ENCODE data around the gene ETS1. TPM values are rescaled to one million over a fixed set of nuclear protein-coding genes. Genes with fewer than 3 reads are reported as not detected.
A peak's percentile ranks its signal among the peaks of the same experiment; 100 is the strongest.

ETS1 gene
- total RNA-seq, 2 donors from 2014 or later = 34.3 to 36.4 TPM

DNA sequence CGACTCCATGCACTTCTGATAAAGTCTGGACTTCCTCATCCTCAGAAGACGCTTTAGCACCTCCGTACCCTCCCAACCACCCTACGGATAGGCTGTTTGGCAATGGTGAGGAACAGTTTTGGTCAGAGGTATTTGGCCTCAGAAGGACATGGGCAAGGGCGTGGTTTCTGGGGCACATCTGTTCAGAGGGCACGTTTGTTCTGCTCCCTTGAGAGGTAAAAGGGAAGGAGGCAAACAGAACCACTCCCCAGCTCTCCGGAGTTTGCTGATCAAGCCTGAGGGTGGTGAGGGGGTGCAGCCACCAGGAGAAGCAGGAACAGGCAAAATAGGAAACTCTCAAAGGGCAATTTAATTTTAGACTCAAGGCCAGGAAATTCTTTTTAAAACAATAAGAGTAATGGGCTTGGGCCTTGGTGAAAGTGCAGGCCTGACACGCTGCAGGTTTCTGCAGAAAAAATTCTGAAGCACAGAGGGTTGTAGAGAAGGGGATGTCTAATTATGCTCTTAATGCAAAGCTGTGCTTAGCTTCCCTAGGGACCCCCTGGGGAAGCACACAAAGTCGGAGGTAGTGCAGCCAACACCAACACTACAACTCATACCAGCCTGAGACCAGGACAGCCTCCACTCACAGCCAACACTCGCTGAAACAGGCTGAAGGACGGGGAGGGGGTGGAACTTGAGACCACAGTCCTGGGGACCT lies 23.3 kb downstream of the ETS1 start:
- Mint-ChIP-seq H3K9me3 (no peaks in the 10 kb centered on the region), H3K27ac (no peak overlapping the region), H3K4me1 (peaks cover 38% of the 10 kb centered on the region), H3K4me3 (no peak overlapping the region), H3K27me3 (ENCODE audit: insufficient read depth) (peaks cover 4% of the 10 kb centered on the region), H3K36me3 (ENCODE audit: low read depth) (no peaks in the 10 kb centered on the region)
- H3K9me3 ChIP-seq (ENCODE audit: control insufficient read depth, low read length) = no peaks in the 10 kb centered on the region
- DNase-seq = peak; percentile 63
- no peak overlapping the region for H3K9ac ChIP-seq (ENCODE audit: extremely low read depth, low read length, poor library complexity, severe bottlenecking)
- WGBS, 2 experiments (ENCODE audit: insufficient coverage in 1 of 2, insufficient read length in 1 of 2) = 85 to 100% methylated on average over 4 to 11 of the region's 11 CpGs
- no peak for TF ChIP-seq CTCF (conservative IDR thresholded peaks at IDR 0.05)
- no peak overlapping the region for H3K4me3 ChIP-seq (ENCODE audit: low read length)
- no peaks in the 10 kb centered on the region for H3K36me3 ChIP-seq (ENCODE audit: control insufficient read depth, insufficient read depth, low read length)
- peaks cover 12% of the 10 kb centered on the region for H3K4me1 ChIP-seq (ENCODE audit: control insufficient read depth, insufficient read depth, low read length)
- H3K27me3 ChIP-seq (ENCODE audit: control insufficient read depth, insufficient read depth, low read length, poor library complexity, severe bottlenecking) = no peaks in the 10 kb centered on the region
- no peak overlapping the region for H3K27ac ChIP-seq (ENCODE audit: low read depth, low read length)

GRCh38 chr11:128563308-128563707 lies 24.1 kb downstream of the ETS1 start:
- no peaks in the 10 kb centered on the region for H3K9me3 Mint-ChIP-seq
- H3K4me3 Mint-ChIP-seq = no peak overlapping the region
- Histone ChIP-seq H3K4me1 (ENCODE audit: control insufficient read depth, insufficient read depth, low read length) (peaks cover 4% of the 10 kb centered on the region), H3K9ac (ENCODE audit: extremely low read depth, low read length, poor library complexity, severe bottlenecking) (no peak overlapping the region), H3K9me3 (ENCODE audit: control insufficient read depth, low read length) (no peaks in the 10 kb centered on the region), H3K27me3 (ENCODE audit: control insufficient read depth, insufficient read depth, low read length, poor library complexity, severe bottlenecking) (no peaks in the 10 kb centered on the region), H3K36me3 (ENCODE audit: control insufficient read depth, insufficient read depth, low read length) (no peaks in the 10 kb centered on the region), H3K4me3 (ENCODE audit: low read length) (no peak overlapping the region), H3K27ac (ENCODE audit: low read depth, low read length) (no peak overlapping the region)
- H3K4me1 Mint-ChIP-seq = peaks cover 31% of the 10 kb centered on the region
- peaks cover 5% of the 10 kb centered on the region for H3K27me3 Mint-ChIP-seq (ENCODE audit: insufficient read depth)
- 87 to 95% methylated on average over 5 of the region's 5 CpGs for WGBS, 2 experiments (ENCODE audit: insufficient coverage in 1 of 2, insufficient read length in 1 of 2)
- TF ChIP-seq CTCF (conservative IDR thresholded peaks at IDR 0.05) = no peak
- no peak overlapping the region for H3K27ac Mint-ChIP-seq
- no peaks in the 10 kb centered on the region for H3K36me3 Mint-ChIP-seq (ENCODE audit: low read depth)
- DNase-seq = no peak

GRCh38 chr11:128559496-128560103 lies 27.8 kb downstream of the ETS1 start:
- Histone ChIP-seq H3K36me3 (ENCODE audit: control insufficient read depth, insufficient read depth, low read length) (no peaks in the 10 kb centered on the region), H3K9ac (ENCODE audit: extremely low read depth, low read length, poor library complexity, severe bottlenecking) (no peak overlapping the region), H3K4me3 (ENCODE audit: low read length) (no peak overlapping the region), H3K9me3 (ENCODE audit: control insufficient read depth, low read length) (no peaks in the 10 kb centered on the region), H3K4me1 (ENCODE audit: control insufficient read depth, insufficient read depth, low read length) (peaks cover 3% of the 10 kb centered on the region), H3K27me3 (ENCODE audit: control insufficient read depth, insufficient read depth, low read length, poor library complexity, severe bottlenecking) (no peaks in the 10 kb centered on the region), H3K27ac (ENCODE audit: low read depth, low read length) (no peak overlapping the region)
- Mint-ChIP-seq H3K4me3 (no peak overlapping the region), H3K36me3 (ENCODE audit: low read depth) (no peaks in the 10 kb centered on the region), H3K27ac (no peak overlapping the region), H3K4me1 (peaks cover 16% of the 10 kb centered on the region), H3K27me3 (ENCODE audit: insufficient read depth) (peaks cover 5% of the 10 kb centered on the region), H3K9me3 (no peaks in the 10 kb centered on the region)
- TF ChIP-seq CTCF (conservative IDR thresholded peaks at IDR 0.05) = no peak
- no peak for DNase-seq
- WGBS, 2 experiments (ENCODE audit: insufficient coverage in 1 of 2, insufficient read length in 1 of 2) = 92 to 98% methylated on average over 3 of the region's 3 CpGs
